Lung (tissue), 12 donors: ENCODE data around the gene RCL1. TPM values are rescaled to one million over a fixed set of nuclear protein-coding genes. Genes with fewer than 3 reads are reported as not detected.
"Not testable (repeated sequence)": the region's sequence is repeated elsewhere in the genome, so short reads cannot be mapped to it uniquely, and the experiment has no call there.

ENCODE experiments used
- ATAC-seq: fragments of 200-7000 bp; cut with Tn5 transposase; one replicate; pipeline ENCODE4 v1.9.1; 2020; ENCODE audit warnings: moderate number of reproducible peaks; ENCODE audit not compliant: insufficient read depth, low FRiP score
- DNase-seq, 3 donors: peaks; one replicate each; pipeline ENCODE4 v3.0.0-alpha.2; 2013 to 2017
- H3K27ac ChIP-seq, 2 donors: one replicate each; pipeline ENCODE4 v1.5.1; 2013; ENCODE audit warnings: mild to moderate bottlenecking in 2 of 2, moderate library complexity in 2 of 2, control low read depth in 1 of 2, inconsistent platforms in 1 of 2, low read depth in 1 of 2, low read length in 1 of 2
- H3K27me3 ChIP-seq, 3 donors: one replicate each; pipeline ENCODE4 v1.5.1; 2013; ENCODE audit warnings: low read length in 2 of 3; ENCODE audit not compliant: control insufficient read depth in 3 of 3, insufficient read depth in 3 of 3
- H3K36me3 ChIP-seq, 4 donors: one replicate each; pipeline ENCODE4 v1.5.1; 2013; ENCODE audit warnings: low read length in 4 of 4, mild to moderate bottlenecking in 1 of 4, moderate library complexity in 1 of 4; ENCODE audit not compliant: control insufficient read depth in 4 of 4, insufficient read depth in 4 of 4
- H3K4me1 ChIP-seq, 5 donors: one replicate each; pipeline ENCODE4 v1.5.1; 2013; ENCODE audit warnings: low read length in 5 of 5, mild to moderate bottlenecking in 2 of 5, moderate library complexity in 1 of 5; ENCODE audit not compliant: control insufficient read depth in 5 of 5, insufficient read depth in 5 of 5
- H3K4me3 ChIP-seq: one replicate; pipeline ENCODE4 v1.5.1; 2013; ENCODE audit warnings: mild to moderate bottlenecking, control low read depth, moderate library complexity
- H3K9ac ChIP-seq, 2 donors: one replicate each; pipeline ENCODE4 v1.5.1; 2013; ENCODE audit warnings: low read length in 2 of 2, control low read depth in 1 of 2; ENCODE audit not compliant: insufficient read depth in 1 of 2
- H3K9me3 ChIP-seq, 4 donors: one replicate each; pipeline ENCODE4 v1.5.1; 2013; ENCODE audit warnings: low read length in 3 of 4, mild to moderate bottlenecking in 1 of 4, moderate library complexity in 1 of 4; ENCODE audit not compliant: control insufficient read depth in 4 of 4, insufficient read depth in 3 of 4
- WGBS, 2 donors: extraction: QIAGEN DNeasy Blood & Tissue Kit; methylation state at CpG; one replicate each; pipeline ENCODE4 v1.1.7; 2013; 5-methylcytosine and 5-hydroxymethylcytosine counted together
- polyA plus RNA-seq, 2 donors: library from polyadenylated mRNA; stranded (reverse); fragments of 200-250 nt; gene quantifications; one replicate each; pipeline ENCODE4 v1.2.1, GENCODE V29; 2013
- total RNA-seq, 2 donors: library from RNA; depleted of rRNA in 1 of 2; stranded (reverse); fragments of >200 nt in 1 of 2; gene quantifications; one replicate each; pipeline ENCODE4 v1.2.1, GENCODE V29; 2014 to 2021
- TF ChIP-seq, protein P1 (sequence below): IDR thresholded peaks from 2 replicates; pipeline ENCODE4 v1.5.1; 2012; ENCODE audit warnings: mild to moderate bottlenecking; ENCODE audit errors: control extremely low read depth, extremely low read depth
- donor health status: control.
- donor health status: control.
- donor health status: Bipolar disorder and iron deficiency.
- donor health status: healthy.
- donor health status: DM: yes; HTN: yes; CAD: no.

RCL1 gene
- total and polyA plus RNA-seq, 4 donors = 14.8 to 62.2 (median 23.4) TPM

DNA sequence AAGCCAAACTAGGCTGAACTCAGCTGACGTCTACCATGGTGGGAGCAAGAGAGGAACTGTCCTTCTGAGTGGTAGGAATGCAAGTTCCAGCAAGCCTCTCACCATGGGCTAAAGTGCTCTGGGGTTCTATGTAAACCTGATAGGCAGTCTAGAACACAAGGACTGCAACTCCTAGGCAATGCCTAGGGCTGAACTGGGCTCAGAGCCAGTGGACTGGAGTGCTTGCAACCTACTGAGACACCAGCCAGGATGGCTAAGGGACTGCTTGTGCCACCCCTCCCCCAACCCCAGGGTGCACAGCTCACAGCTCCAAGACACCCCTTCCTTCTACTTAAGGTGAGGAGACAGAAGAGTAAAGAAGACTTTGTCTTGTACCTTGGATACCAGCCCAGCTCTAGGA is 12.1 kb upstream of the RCL1 start:
- Histone ChIP-seq H3K9me3 (peaks cover 0 to 2% (median 0%) of the 10 kb centered on the region in 4 donors), H3K9ac (no peak overlapping the region), H3K4me3 (no peak overlapping the region), H3K27ac (no peak overlapping the region), H3K27me3 (no peaks in the 10 kb centered on the region), H3K4me1 (no peaks in the 10 kb centered on the region), H3K36me3 (no peaks in the 10 kb centered on the region)
- ATAC-seq = no peak
- DNase-seq = no peak
- TF ChIP-seq, protein P1, sequence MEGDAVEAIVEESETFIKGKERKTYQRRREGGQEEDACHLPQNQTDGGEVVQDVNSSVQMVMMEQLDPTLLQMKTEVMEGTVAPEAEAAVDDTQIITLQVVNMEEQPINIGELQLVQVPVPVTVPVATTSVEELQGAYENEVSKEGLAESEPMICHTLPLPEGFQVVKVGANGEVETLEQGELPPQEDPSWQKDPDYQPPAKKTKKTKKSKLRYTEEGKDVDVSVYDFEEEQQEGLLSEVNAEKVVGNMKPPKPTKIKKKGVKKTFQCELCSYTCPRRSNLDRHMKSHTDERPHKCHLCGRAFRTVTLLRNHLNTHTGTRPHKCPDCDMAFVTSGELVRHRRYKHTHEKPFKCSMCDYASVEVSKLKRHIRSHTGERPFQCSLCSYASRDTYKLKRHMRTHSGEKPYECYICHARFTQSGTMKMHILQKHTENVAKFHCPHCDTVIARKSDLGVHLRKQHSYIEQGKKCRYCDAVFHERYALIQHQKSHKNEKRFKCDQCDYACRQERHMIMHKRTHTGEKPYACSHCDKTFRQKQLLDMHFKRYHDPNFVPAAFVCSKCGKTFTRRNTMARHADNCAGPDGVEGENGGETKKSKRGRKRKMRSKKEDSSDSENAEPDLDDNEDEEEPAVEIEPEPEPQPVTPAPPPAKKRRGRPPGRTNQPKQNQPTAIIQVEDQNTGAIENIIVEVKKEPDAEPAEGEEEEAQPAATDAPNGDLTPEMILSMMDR = no peak
- 94 to 96% methylated on average over 1 of the region's 1 CpG for WGBS, 2 donors

DNA sequence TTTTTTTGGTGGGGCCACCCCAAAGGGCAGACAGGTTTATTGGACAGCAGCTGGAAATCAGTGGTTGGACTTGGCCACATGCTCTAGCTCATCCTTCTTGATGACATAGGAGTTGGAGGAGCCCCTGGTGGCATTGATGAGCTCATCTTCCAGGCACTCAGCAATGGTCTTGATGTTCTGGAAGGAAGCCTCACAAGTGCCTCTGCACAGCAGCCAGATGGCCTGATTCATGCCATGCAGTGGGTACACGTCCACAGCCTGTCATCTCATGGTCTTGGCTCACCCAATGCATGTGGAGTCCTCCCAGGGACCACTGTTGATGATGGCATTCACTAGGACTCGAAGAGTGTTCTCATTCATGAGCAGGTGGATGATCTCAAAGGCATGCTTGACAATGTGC is 11.3 kb upstream of the RCL1 start:
- no peaks in the 10 kb centered on the region for H3K27me3 ChIP-seq
- H3K27ac ChIP-seq = no peak overlapping the region
- DNase-seq (no peak), ATAC-seq (no peak)
- H3K36me3 ChIP-seq = no peaks in the 10 kb centered on the region
- H3K4me1 ChIP-seq = no peaks in the 10 kb centered on the region
- no peak overlapping the region for H3K4me3 ChIP-seq
- H3K9ac ChIP-seq = no peak overlapping the region
- peaks cover 0 to 2% (median 0%) of the 10 kb centered on the region in 4 donors for H3K9me3 ChIP-seq
- WGBS, 2 donors = 80 to 83% methylated on average over 2 of the region's 2 CpGs
- TF ChIP-seq, protein P1 = no peak

DNA sequence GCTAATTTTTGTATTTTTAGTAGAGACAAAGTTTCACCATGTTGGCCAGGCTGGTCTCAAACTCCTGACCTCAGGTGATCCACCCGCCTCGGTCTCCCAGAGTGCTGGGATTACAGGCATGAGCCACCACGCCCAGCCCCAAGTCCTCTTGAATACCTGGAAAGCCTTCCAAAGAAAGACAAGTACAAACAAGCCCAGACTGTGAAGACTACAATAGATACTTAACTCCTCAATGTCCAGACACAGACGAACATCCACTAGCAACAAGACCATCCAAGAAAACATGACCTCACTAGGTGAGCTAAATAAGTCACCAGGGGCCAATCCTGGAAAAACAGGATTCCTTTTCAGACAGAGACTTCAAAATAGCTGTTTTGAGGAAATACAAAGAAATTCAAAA is 9.6 kb upstream of the RCL1 start:
- H3K9ac ChIP-seq, H3K4me1 ChIP-seq, H3K4me3 ChIP-seq, H3K27me3 ChIP-seq, ATAC-seq, H3K27ac ChIP-seq, DNase-seq, H3K9me3 ChIP-seq, H3K36me3 ChIP-seq: not testable (repeated sequence)
- WGBS, 2 donors = 77 to 87% methylated on average over 4 of the region's 4 CpGs

DNA sequence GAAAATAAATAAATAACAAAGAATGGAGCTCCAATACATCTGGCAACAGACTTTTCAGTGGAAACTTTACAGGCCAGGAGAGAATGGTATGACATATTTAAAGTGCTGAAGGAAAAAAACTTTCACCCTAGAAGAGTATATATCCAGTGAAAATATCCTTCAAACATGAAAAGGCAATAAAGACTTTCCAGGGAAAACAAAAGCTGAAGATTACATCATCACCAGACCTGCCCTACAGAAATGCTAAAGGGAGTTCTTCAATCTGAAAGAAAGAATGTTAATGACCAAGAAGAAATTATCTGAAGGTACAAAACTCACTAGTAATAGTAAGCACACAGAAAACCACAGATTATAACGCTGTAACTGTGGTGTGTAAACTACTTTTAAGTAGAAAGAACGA is 8.3 kb upstream of the RCL1 start:
- no peak overlapping the region for H3K27ac ChIP-seq
- H3K36me3 ChIP-seq = no peaks in the 10 kb centered on the region
- TF ChIP-seq, protein P1 = no peak
- no peak overlapping the region for H3K4me3 ChIP-seq
- H3K27me3 ChIP-seq = no peaks in the 10 kb centered on the region
- no peaks in the 10 kb centered on the region for H3K4me1 ChIP-seq
- WGBS, 2 donors = 82 to 84% methylated on average over 2 of the region's 2 CpGs
- H3K9ac ChIP-seq = no peak overlapping the region
- no peak for DNase-seq
- peaks cover 0 to 2% (median 0%) of the 10 kb centered on the region in 4 donors for H3K9me3 ChIP-seq
- ATAC-seq = no peak
